Measurements from ENCODE around the gene SLCO2A1. TPM values are rescaled to one million over a fixed set of nuclear protein-coding genes. Genes with fewer than 3 reads are reported as not detected.

The SLCO2A1 gene
- total and polyA plus RNA-seq, 2 donors from 2014 or later: 27.2 to 169 TPM

GRCh38 chr3:133883641-133884040, 146.1 kb downstream of the SLCO2A1 start:
- Histone ChIP-seq H3K27ac (ENCODE audit: low read depth in 2 of 2, low read length in 2 of 2) (no peak overlapping the region), H3K4me1 (ENCODE audit: control insufficient read depth in 2 of 3, insufficient read depth in 2 of 3, low read depth in 1 of 3, low read length in 3 of 3) (no peaks in the 10 kb centered on the region), H3K9me3 (ENCODE audit: control insufficient read depth in 2 of 3, insufficient read depth in 1 of 3, low read length in 3 of 3) (peaks cover 0 to 6% (median 0%) of the 10 kb centered on the region in 3 donors), H3K9ac (ENCODE audit: low read length in 3 of 3) (no peak overlapping the region), H3K27me3 (ENCODE audit: control insufficient read depth, insufficient read depth, low read length) (no peaks in the 10 kb centered on the region), H3K4me3 (ENCODE audit: low read length in 3 of 3) (no peak overlapping the region), H3K36me3 (ENCODE audit: control insufficient read depth in 2 of 3, insufficient read depth in 3 of 3, low read length in 3 of 3) (no peaks in the 10 kb centered on the region)
- intact Hi-C loops (cut with DNase I): no loop called here
- DNase-seq: peak in 1 of 5 donors; percentile 6
- no peak for FAIRE-seq
- TF ChIP-seq CTCF (IDR thresholded peaks at IDR 0.05; ENCODE audit: borderline replicate concordance, extremely low read depth, insufficient read depth): no peak

- H3K27ac ChIP-seq (ENCODE audit: low read depth in 2 of 2, low read length in 2 of 2): no peak overlapping the region
- H3K27me3 ChIP-seq (ENCODE audit: control insufficient read depth, insufficient read depth, low read length): no peaks in the 10 kb centered on the region
- intact Hi-C loops (cut with DNase I): no loop called here
- H3K36me3 ChIP-seq (ENCODE audit: control insufficient read depth in 2 of 3, insufficient read depth in 3 of 3, low read length in 3 of 3): no peaks in the 10 kb centered on the region
- DNase-seq (peak in 1 of 5 donors; percentile 32), FAIRE-seq (no peak)
- TF ChIP-seq CTCF (IDR thresholded peaks at IDR 0.05; ENCODE audit: borderline replicate concordance, extremely low read depth, insufficient read depth): no peak
- peaks cover 0 to 11% (median 0%) of the 10 kb centered on the region in 3 donors for H3K9me3 ChIP-seq (ENCODE audit: control insufficient read depth in 2 of 3, insufficient read depth in 1 of 3, low read length in 3 of 3)
- no peak overlapping the region for H3K9ac ChIP-seq (ENCODE audit: low read length in 3 of 3)
- H3K4me1 ChIP-seq (ENCODE audit: control insufficient read depth in 2 of 3, insufficient read depth in 2 of 3, low read depth in 1 of 3, low read length in 3 of 3): no peaks in the 10 kb centered on the region
- H3K4me3 ChIP-seq (ENCODE audit: low read length in 3 of 3): no peak overlapping the region
Observed at GRCh38 chr3:133882986-133883586, 146.6 kb downstream of the SLCO2A1 start.

- no peaks in the 10 kb centered on the region for H3K36me3 ChIP-seq (ENCODE audit: control insufficient read depth in 2 of 3, insufficient read depth in 3 of 3, low read length in 3 of 3)
- peaks cover 0 to 14% (median 0%) of the 10 kb centered on the region in 3 donors for H3K9me3 ChIP-seq (ENCODE audit: control insufficient read depth in 2 of 3, insufficient read depth in 1 of 3, low read length in 3 of 3)
- intact Hi-C loops (cut with DNase I): no loop called here
- TF ChIP-seq CTCF (IDR thresholded peaks at IDR 0.05; ENCODE audit: borderline replicate concordance, extremely low read depth, insufficient read depth): no peak
- no peak for FAIRE-seq
- H3K27me3 ChIP-seq (ENCODE audit: control insufficient read depth, insufficient read depth, low read length): no peaks in the 10 kb centered on the region
- no peak overlapping the region for H3K4me3 ChIP-seq (ENCODE audit: low read length in 3 of 3)
- H3K27ac ChIP-seq (ENCODE audit: low read depth in 2 of 2, low read length in 2 of 2): no peak overlapping the region
- H3K4me1 ChIP-seq (ENCODE audit: control insufficient read depth in 2 of 3, insufficient read depth in 2 of 3, low read depth in 1 of 3, low read length in 3 of 3): no peaks in the 10 kb centered on the region
- DNase-seq: peak in 1 of 5 donors; percentile 45
- no peak overlapping the region for H3K9ac ChIP-seq (ENCODE audit: low read length in 3 of 3)
Observed at GRCh38 chr3:133881939-133882825, 147.5 kb downstream of the SLCO2A1 start.
